PFSK-1 (cell line): ENCODE data around the gene ACTG1.

Experiments used
- FOXP2 ChIP-seq: optimal IDR thresholded peaks from 2 replicates; pipeline ENCODE3; 2011; ENCODE audit warnings: borderline replicate concordance, control low read depth, inconsistent platforms; ENCODE audit not compliant: insufficient read depth; ENCODE audit errors: extremely low read length, extremely low read depth
- POLR2AphosphoS5 ChIP-seq: IDR thresholded peaks from 2 replicates; pipeline ENCODE4 v1.6.1; 2012; ENCODE audit warnings: low read depth, mild to moderate bottlenecking, control low read depth, low read length, moderate library complexity
- TF ChIP-seq, protein P1 (sequence below), 2 experiments: IDR thresholded peaks; 2 replicates each; pipeline versions ENCODE4 v1.6.1 to v1.8.0; 2011 to 2012; ENCODE audit warnings: low read depth in 2 of 2, low read length in 2 of 2, control low read depth in 1 of 2, inconsistent platforms in 1 of 2, mild to moderate bottlenecking in 1 of 2, moderate library complexity in 1 of 2; ENCODE audit not compliant: insufficient read depth in 1 of 2

DNA sequence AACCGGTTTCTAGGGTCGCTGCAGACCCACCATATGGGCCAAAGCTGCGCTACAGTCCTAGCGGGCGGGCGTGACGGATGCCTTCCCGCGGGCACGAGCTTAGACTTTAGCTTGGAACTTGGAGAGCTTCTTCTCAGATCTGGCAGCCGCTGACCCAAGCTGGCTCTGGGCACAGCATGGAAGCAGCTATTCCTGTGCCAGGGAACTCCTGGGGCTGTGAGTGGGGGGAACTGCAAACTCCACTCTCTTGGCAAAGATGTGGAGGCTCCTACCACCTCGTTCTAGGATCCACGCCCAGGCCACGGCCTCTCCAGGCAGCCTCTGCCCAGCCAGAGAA, 30.7 kb upstream of the ACTG1 start:
- TF ChIP-seq POLR2AphosphoS5 (no peak), FOXP2 (no peak)
- TF ChIP-seq, protein P1, sequence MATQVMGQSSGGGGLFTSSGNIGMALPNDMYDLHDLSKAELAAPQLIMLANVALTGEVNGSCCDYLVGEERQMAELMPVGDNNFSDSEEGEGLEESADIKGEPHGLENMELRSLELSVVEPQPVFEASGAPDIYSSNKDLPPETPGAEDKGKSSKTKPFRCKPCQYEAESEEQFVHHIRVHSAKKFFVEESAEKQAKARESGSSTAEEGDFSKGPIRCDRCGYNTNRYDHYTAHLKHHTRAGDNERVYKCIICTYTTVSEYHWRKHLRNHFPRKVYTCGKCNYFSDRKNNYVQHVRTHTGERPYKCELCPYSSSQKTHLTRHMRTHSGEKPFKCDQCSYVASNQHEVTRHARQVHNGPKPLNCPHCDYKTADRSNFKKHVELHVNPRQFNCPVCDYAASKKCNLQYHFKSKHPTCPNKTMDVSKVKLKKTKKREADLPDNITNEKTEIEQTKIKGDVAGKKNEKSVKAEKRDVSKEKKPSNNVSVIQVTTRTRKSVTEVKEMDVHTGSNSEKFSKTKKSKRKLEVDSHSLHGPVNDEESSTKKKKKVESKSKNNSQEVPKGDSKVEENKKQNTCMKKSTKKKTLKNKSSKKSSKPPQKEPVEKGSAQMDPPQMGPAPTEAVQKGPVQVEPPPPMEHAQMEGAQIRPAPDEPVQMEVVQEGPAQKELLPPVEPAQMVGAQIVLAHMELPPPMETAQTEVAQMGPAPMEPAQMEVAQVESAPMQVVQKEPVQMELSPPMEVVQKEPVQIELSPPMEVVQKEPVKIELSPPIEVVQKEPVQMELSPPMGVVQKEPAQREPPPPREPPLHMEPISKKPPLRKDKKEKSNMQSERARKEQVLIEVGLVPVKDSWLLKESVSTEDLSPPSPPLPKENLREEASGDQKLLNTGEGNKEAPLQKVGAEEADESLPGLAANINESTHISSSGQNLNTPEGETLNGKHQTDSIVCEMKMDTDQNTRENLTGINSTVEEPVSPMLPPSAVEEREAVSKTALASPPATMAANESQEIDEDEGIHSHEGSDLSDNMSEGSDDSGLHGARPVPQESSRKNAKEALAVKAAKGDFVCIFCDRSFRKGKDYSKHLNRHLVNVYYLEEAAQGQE (IDR thresholded peaks at IDR 0.05; ENCODE audit: insufficient read depth in 1 of 2, low read depth in 2 of 2, low read length in 2 of 2) = no peak
